ENCODE data around the gene GMDS.

The GMDS gene

DNA sequence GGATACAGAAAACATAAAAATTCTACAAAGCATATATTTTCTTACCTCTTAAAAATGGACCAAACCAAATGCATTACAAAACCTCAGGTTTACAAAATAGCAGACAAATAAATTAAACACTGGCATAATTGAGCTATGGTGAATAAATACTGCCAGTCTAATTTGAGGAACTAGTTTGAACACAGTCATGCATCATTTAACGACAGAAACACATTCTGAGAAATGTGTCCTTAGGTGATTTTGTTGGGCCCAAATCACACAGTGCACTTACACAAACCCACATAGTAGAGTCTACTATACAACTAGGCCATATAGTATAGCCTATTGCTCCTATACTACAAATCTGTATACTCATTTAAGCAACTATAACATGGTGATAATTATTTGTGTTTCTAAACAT, 420.1 kb downstream of the GMDS start:
- TF ChIP-seq, protein P1, sequence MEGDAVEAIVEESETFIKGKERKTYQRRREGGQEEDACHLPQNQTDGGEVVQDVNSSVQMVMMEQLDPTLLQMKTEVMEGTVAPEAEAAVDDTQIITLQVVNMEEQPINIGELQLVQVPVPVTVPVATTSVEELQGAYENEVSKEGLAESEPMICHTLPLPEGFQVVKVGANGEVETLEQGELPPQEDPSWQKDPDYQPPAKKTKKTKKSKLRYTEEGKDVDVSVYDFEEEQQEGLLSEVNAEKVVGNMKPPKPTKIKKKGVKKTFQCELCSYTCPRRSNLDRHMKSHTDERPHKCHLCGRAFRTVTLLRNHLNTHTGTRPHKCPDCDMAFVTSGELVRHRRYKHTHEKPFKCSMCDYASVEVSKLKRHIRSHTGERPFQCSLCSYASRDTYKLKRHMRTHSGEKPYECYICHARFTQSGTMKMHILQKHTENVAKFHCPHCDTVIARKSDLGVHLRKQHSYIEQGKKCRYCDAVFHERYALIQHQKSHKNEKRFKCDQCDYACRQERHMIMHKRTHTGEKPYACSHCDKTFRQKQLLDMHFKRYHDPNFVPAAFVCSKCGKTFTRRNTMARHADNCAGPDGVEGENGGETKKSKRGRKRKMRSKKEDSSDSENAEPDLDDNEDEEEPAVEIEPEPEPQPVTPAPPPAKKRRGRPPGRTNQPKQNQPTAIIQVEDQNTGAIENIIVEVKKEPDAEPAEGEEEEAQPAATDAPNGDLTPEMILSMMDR (IDR thresholded peaks at IDR 0.05; ENCODE audit: extremely low read depth, missing control alignments) = no peak
- DNase-seq (ENCODE audit: low spot score) = no peak

DNA sequence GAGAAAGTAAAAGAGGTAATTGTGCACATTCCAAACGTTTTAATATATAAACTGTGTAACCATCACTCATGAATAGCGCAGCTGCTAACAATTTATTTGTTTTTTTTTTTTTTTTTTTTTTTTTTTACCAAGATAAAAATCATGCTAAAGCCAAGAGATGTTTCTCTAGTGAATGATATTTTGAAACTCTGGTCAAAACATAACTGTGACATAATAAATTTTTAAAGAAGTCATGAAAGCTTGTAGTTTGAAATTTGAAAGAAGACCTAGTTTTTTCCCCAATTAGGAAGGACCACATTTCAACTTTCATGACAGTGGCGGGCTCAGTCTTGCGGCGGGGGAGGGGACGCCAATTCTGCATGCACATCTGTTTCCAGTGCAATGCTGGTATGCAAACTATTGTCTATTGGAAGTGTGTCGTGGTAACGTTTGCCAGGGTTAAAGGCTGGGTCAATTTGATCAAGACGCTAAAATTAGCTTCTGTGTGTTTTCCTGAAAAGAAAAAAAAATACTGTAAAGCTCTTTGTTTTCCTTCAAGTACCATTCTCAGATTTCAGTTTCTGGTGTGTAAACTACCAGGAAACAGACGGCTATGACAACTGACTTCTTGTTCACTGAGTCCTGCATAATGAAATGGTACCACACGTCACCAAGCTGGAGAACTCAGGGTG, 423.8 kb downstream of the GMDS start:
- TF ChIP-seq, protein P1 (IDR thresholded peaks at IDR 0.05; ENCODE audit: extremely low read depth, missing control alignments) = no peak
- no peak for DNase-seq (ENCODE audit: low spot score)

DNA sequence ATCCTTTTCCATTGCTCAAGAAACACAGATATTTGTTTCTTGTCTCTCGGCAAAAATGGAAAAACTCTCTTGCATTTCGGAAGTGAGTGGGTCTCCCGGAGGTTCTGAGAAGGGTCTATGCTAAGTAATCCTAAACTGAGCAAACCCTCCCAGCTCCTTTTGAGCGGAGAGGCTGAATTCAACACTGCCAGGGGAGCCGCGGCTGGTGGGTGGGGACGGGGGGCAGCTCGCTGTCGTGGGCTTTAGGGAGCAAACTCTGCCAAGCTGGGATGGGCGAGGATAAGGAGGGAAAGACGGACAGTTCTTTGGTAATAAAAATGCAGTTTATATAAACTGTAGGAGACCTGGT, 424.3 kb downstream of the GMDS start:
- TF ChIP-seq, protein P1 (IDR thresholded peaks at IDR 0.05; ENCODE audit: extremely low read depth, missing control alignments) = no peak
- no peak for DNase-seq (ENCODE audit: low spot score)

DNA sequence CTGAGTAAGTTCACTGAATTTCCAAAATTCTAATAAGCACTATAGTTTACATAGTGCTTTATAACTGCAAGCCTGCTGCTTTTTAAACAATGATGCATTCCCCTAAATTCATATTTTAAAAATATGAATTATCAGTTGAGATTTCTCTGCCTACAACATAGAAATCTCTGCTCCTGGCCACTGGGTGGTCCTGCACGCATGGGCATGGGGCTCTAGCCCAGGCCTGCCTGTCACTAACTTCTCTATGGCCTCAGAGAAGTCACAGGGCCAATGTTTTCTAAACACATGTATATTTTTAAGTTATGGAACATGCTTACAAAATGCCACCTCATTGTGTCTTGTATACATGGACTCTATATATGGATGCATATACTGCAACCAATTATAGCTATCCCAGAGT, 424.7 kb downstream of the GMDS start:
- no peak for DNase-seq (ENCODE audit: low spot score)
- TF ChIP-seq, protein P1 (IDR thresholded peaks at IDR 0.05; ENCODE audit: extremely low read depth, missing control alignments) = no peak

DNA sequence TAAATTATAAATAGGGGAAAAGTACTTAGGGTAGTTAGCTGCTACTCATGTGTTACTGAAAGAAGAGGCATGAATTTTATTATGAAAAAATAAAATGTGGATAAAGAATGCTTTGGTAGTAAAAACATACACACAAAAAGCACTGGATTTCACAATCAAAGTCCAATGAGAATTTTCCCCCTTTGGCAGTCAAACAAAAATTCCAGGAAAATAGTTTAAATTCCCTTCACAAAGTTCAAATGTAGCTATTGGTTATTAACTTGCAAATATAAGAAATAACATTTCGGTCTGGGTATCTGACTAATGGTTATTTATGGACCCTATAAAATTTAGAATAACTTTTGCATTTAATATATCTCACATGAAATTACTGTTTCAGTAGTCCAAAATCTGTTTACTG, 425.2 kb downstream of the GMDS start:
- DNase-seq (ENCODE audit: low spot score) = no peak
- TF ChIP-seq, protein P1 (IDR thresholded peaks at IDR 0.05; ENCODE audit: extremely low read depth, missing control alignments) = no peak

DNA sequence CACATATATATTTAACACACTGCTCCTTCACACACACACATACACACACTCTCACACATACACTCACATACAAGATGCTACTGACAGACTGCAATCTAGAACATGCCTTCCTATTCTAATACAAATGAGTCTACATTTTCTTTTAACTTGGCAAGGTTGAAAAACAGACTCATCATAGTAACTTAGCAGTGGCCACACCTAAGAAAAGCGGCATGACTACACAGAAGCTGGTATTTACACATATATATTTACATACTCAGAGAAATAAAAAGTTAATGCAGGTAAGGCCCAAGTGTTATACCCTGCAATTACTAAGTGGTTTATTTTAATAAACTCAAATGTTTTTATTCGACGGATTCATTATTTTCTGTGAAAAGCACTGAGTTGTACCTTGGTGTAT, 426.4 kb downstream of the GMDS start:
- TF ChIP-seq, protein P1 (IDR thresholded peaks at IDR 0.05; ENCODE audit: extremely low read depth, missing control alignments) = no peak

DNA sequence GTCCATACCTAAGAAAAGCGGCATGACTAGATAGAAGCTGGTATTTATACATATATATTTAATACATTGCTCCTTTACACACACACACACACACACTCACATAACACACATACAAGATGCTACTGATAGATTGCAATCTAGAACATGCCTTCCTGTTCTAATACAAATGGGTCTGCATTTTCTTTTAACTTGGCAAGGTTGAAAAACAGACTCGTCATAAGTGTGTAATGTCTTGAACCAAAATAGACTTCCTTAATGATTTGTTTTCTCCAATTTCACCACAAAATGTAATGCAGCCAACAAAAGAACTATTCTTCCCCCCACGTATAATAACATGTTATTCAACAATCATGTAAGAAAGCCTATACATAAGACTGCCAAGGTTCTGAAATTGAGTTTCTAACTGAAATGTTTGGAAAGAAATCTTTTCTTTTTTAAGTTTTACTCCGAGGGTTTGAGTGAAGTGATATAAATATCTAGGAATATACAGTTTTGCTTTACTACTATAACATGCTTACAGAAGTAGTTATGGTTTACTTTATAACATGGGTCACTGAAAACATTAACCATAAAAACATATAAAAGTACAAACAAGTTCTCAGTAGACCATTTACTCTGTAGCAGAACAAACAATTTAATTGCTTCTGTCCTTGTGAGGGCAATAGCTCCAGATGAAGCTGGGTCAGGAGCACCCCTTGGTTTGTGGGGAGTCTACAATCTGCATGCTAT, 428.2 kb downstream of the GMDS start:
- TF ChIP-seq, protein P1 (IDR thresholded peaks at IDR 0.05; ENCODE audit: extremely low read depth, missing control alignments) = no peak
- DNase-seq (ENCODE audit: low spot score) = no peak

More for the DNA sequence above, 426.4 kb downstream of the GMDS start:
- no peak for DNase-seq (ENCODE audit: low spot score)

Data from GM20000 (cell line).